Stimulated activated CD8-positive, alpha-beta memory T cell treated with anti-CD3 and anti-CD28 coated beads, Interleukin-2, amount 100 ng/mL, for 1 hour (primary cell): ENCODE measurements around the gene AMN.
A peak's percentile ranks its signal among the peaks of the same experiment; 100 is the strongest.
"Not testable (repeated sequence)": the region's sequence is repeated elsewhere in the genome, so short reads cannot be mapped to it uniquely, and the experiment has no call there.

Experiments used
- DNase-seq, 2 donors: peaks; one replicate each; pipeline ENCODE4 v3.0.0-alpha.2; 2020; ENCODE audit warnings: low read depth in 2 of 2

The AMN gene

DNA sequence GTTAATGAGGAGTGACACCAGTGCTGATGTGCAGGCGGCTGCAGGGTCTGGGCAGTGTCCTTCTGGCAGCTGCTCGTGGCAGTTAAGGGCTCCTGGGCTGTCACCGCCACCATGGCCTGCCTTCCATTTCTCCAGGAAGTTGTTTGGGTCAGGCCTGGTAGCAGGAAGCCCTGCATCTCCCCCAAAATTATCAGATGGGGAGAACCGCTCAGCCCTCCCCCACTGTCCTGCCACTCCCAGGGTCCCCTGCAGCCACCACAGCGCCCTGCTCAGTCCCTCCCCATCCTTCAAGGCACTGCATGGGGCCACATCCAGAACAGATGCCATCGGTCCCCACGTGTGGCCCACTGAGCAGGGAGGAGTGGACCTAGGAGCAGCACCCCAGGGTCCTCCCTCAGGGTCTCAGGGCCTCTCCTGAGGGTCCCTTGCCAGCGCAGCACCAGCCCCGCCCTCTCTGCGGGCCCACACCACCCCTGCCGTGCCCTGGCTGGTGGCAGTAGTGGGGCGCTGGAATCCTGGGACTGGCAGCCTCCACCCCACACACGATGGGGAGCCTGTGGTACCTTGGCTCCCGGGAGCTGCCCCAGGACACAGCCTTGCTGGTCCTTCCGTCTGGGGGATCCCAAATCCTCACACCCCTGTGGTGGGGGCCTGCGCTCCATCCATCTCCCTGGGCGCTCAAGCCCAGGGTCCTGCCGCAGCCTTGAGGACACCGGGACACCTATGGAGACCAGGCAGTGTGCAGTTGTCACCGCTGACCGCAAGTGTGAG is 10.3 kb upstream of the AMN start:
- no peak for DNase-seq

GRCh38 chr14:102913341-102914211 is 8.9 kb upstream of the AMN start:
- DNase-seq = no peak

DNA sequence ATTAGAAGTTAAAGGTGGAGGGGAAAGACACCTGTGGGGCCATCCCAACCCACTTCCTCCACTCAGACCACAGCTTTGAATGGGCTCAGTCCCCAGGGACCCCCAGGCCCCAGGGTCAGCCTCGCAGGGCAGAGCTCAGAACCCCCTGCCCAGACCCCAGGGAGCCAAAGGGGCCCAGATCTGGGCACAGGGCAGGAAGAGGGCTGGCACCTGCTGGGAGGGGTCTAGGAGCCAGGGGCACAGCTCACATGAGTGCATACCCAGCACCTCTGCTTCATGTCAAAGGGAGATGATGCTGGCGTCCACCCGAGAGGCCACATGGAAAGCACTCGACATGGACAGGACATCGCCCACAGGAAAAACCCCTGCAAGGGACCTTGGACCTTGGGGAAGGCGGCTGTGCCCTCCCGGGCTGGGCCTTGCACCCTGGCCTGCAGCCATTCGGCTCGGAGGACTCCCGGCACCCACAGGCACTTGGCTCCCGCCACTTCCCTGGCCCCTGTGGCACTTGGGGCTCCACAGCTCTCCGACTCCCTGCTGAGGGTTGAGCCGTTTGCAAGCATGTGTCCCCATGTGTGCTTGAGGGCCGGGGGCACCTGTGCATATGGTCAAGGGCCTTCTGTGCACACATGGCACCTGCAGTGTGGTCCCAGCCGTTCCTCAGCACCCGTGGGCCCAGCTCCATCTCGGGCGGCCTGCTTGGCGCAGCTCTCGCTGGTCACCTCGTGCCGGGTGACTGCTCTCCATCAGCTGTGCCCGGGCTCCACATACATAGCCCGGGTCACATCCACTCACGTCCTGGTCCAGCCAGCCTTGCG is 7.8 kb upstream of the AMN start:
- DNase-seq = no peak

DNA sequence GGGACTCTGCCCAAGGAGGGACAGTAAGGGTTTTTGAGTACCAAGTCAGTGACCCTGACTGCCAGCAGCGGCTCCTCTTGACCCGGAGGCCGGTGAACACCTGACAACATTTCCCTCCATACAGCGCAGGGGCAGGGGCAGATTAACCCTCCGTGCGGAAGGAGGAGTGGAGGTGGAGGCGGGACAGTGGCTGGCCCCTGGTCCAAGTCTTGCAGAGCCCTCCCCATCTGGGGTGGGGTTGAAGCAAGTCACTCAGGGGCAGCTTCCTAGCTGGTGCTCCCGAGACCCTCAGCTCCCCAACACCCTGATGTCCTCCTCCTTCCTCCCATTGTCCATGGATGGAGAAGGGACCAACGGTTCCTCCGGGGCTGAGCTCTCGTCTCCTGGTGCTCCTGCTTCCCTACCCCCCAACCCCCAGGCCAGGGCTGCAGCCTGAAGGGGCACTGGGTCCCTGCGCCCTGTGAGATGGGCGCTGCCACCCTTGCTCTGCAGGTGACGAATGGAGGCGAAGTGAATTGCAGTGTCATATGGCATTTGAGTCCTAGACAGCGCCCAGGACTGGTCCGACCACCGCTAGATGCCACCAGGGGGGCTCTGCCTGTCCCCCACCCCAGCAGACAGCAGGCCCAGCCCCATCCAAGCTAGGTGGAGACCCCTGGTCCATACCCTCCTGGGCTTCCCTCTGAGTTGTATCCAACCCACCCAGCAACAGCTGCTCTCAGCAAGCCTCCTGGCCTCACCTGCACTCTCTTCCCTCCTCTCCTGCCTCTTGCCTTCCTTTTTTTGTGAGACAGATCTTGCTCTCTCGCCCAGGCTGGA is 7.0 kb upstream of the AMN start:
- no peak for DNase-seq

DNA sequence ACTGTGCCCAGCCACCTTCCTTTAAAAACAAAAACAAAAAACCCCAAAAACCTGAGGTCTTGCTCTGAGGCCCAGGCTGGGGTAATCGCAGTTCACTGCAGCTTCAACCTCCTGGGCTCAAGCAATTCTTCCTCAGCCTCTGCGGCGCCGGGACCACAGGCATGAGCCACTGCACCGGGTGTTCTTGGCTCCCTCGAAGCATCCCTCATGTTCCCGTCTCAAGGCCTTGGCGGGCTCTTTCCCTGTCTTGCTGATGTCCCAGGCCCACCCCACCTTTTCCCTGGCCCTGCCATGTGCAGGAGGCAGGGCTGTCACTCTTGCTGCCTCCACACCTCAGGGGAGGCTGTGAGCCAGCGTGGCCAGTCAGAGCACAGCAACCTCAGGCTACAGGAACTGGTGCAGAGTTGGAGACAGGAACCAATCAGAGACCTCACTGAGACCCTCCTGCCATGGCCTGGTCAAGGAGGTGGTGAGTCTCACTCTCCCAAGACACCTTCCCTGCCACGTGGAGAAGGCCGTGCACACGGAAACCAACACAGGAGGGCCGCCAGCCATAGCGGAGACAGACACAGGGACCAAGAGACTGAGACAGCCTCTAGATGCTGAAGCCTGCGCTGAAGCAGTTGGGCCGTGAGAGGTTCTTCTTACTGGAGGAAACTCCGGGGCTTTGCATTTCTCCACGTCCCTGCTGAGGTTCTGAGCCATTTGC is 6.0 kb upstream of the AMN start:
- DNase-seq = no peak

DNA sequence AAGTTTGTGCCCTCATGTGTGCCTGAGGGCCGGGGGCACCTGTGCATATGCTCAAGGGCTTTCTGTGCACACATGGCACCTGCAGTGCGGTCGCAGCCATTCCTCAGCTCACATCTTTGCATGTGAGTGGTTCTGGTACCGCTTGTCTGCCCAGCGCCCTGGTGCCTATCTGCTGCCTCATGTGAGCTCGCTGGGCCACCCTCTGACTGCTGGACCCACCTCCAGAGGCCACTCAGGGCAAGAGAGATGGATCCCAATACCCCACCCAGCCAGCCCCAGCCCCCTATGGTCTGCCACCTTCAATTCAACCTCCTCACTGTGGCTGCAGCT is 5.4 kb upstream of the AMN start:
- no peak for DNase-seq

GRCh38 chr14:102917469-102918211 is 4.8 kb upstream of the AMN start:
- DNase-seq = peak; percentile 38 to 41

DNA sequence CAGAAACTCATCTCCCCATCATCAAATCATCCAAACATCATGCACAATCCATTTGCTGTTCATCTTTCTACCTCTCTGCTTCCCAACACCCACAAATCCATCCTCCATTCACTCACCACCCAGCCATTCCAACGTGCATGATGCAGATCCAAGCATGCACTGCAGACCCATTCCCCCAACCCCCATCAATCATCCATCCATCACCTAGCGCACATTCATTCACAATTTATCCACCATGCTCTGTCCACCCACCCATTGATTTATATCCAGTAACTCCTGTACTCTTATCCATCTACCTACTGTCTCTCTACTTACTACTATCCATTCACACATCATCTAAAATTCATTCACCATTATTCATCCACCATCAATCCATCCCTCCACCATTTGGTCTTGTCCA is 4.0 kb upstream of the AMN start:
- DNase-seq = no peak

- DNase-seq = no peak
These were observed 2.0 kb upstream of the AMN start for GRCh38 chr14:102920273-102920997.

DNA sequence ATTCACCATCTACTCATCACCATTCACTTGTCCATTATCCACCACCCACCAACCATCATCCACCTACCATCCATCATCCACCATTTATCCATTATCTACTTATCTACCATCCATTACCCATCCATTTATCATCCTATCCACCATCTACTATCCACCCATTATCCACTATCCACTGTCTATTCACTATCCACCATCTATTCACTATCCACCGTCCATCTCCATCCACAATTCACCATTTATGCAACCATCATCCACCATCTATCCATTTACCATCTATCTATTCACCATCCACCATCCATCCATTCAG is 1.5 kb upstream of the AMN start:
- DNase-seq = no peak

DNA sequence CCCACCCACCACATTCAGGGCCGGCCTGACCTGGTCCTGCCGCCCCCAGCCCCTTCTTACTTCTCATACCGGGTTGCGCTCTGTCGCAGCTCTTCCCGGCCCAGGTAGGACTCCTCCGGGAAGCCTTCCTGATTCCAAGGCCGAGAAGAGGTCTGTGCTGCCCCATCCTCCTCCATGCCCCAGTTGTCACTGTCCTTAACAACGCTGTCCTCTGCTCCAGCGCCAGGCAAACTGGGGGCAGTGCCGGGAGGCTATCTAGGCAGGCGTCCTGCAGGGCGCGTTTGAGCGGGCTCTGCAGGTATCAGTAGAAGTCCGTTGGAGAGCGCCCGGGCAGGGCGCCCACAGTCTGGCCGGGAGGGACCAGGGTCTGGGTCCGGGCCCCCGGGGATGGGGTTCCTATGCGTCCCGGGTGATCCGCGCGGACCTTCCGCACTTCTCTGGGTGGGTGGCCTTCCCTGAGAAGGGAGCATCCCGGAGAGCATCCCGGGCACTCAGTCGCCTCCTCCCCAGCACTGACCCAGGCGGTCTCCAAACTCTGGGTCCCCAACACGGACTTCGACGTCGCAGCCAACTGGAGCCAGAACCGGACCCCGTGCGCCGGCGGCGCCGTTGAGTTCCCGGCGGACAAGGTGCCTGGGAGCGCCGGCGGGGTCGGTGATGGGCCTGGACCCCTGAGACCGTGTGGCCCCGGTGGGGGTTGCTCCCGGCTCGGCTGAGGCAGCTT is 900 bp downstream of the AMN start:
- no peak for DNase-seq

GRCh38 chr14:102923925-102924486 is 1.5 kb downstream of the AMN start:
- DNase-seq = no peak

DNA sequence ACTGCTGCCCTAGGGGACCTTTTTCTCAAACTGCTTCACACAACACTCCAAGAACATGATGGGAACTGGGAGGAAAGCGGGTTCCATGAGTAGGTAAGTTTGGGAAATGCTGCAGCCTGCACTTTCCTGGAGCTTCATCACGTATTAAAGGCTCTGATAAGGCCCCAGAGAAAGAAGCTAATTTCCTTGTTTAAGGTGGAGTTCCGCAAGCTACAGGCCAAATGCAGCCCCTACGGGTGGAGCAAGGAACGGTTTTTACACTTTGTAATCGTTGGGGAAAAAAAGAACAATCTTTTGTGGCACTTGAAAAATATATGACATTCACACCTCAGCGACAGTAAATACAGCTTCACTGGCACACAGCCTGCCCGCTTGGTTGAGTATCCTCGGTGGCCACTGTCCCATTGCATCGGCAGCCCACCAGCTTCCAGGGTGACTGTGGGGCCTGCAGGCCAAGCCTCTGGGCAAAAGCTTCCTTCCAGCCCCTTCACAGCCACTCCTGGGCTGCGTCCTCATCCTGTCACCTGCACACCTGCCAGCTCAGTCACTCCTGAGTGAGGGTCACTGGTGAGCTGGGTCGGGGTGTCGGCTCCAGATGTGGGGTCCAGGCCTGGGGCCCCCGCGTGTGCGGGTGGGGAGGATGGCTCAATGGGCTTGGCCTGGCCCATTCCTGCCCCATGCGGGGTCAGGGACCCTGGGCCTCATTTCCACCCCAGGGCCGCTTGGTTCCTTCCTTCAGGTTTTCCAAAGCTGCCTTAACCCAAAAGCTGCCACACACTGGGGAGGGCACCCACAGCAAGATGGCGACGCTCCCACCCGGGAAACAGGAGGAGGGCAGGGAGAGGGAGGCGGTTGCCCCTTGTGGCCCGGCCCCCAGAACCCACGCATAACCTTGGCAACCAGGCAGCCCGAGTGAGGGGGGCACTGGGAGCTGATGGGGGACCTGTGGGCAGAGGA is 2.4 kb downstream of the AMN start:
- DNase-seq = no peak

- no peak for DNase-seq
These were observed 3.2 kb downstream of the AMN start for GRCh38 chr14:102925646-102926045.

DNA sequence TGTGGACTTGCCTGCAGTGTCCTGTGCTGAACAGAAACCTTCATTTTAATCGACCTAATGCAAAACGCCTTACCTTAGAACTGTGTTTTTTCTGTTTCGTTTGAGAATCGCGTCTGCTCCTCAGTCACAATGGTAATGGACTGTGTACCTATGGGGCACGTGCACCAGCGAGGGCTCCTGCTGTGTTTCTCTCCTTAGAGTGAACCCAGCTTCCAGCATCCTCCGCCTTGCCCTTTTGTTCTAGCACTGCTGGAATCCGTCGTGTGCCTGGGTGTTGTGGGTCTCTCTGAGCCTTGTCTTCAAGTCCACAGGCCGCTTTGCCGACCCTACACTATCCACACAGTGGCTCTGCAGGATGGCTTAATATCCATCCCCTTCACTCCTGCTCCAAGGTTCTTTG is 3.6 kb downstream of the AMN start:
- DNase-seq = no peak

DNA sequence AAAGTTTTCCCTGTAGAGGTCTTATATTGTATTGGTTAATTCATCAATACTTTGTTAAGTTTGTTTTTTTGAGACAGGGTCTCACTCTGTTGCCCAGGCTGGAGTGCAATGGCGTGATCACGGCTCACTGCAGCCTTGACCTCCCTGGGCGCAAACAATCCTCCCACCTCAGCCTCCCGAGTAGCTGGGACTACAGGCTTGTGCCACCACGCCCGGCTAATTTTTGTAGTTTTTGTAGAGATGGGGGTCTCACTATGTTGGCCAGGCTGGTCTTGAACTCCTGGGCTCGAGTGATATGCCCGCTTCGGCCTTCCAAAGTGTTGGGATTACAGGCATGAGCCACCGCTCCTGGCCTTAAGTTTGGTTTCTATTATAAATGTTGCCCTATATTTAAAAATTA is 4.4 kb downstream of the AMN start:
- DNase-seq = not testable (repeated sequence)

GRCh38 chr14:102927346-102927877 is 4.9 kb downstream of the AMN start:
- DNase-seq = no peak
